ENCODE data around the gene UBE3A.

Gene UBE3A

GRCh38 chr15:25415707-25416106 is 23.1 kb downstream of the UBE3A start:
- no peak for ATAC-seq
- TF ChIP-seq POU6F1 (CRISPR knock-in tag; IDR thresholded peaks at IDR 0.05; ENCODE audit: borderline replicate concordance, low read depth) (no peak), TOX (CRISPR knock-in tag; IDR thresholded peaks at IDR 0.05; ENCODE audit: borderline replicate concordance) (no peak), ZFP3 (CRISPR knock-in tag; IDR thresholded peaks at IDR 0.05) (no peak), GLIS3 (CRISPR knock-in tag; IDR thresholded peaks at IDR 0.05) (no peak), ZNF70 (CRISPR knock-in tag; IDR thresholded peaks at IDR 0.05) (no peak), ARNTL (CRISPR knock-in tag; IDR thresholded peaks at IDR 0.05; ENCODE audit: borderline replicate concordance, low read depth) (no peak), ZC3H10 (CRISPR knock-in tag; IDR thresholded peaks at IDR 0.05) (no peak), RARB (CRISPR knock-in tag; IDR thresholded peaks at IDR 0.05) (no peak), ISL1 (CRISPR knock-in tag; IDR thresholded peaks at IDR 0.05) (no peak), TCF4 (CRISPR knock-in tag; IDR thresholded peaks at IDR 0.05; ENCODE audit: borderline replicate concordance) (no peak), ZNF8 (CRISPR knock-in tag; IDR thresholded peaks at IDR 0.05) (no peak), CREB5 (CRISPR knock-in tag; IDR thresholded peaks at IDR 0.05; ENCODE audit: low read depth) (no peak), CSDC2 (CRISPR knock-in tag; IDR thresholded peaks at IDR 0.05) (no peak), ZFP30 (CRISPR knock-in tag; IDR thresholded peaks at IDR 0.05) (no peak), PATZ1 (CRISPR knock-in tag; IDR thresholded peaks at IDR 0.05; ENCODE audit: borderline replicate concordance) (no peak), ZNF565 (CRISPR knock-in tag; conservative IDR thresholded peaks at IDR 0.05; ENCODE audit: low read depth) (no peak), TSHZ2 (CRISPR knock-in tag; IDR thresholded peaks at IDR 0.05) (no peak), CSRNP3 (CRISPR knock-in tag; IDR thresholded peaks at IDR 0.05) (no peak)

- ATAC-seq: no peak
- TF ChIP-seq ESRRG (CRISPR knock-in tag; IDR thresholded peaks at IDR 0.05) (no peak), RARB (CRISPR knock-in tag; IDR thresholded peaks at IDR 0.05) (no peak), OSR1 (CRISPR knock-in tag; IDR thresholded peaks at IDR 0.05) (no peak), PATZ1 (CRISPR knock-in tag; IDR thresholded peaks at IDR 0.05; ENCODE audit: borderline replicate concordance) (no peak), GLIS3 (CRISPR knock-in tag; IDR thresholded peaks at IDR 0.05) (no peak), ZFP3 (CRISPR knock-in tag; IDR thresholded peaks at IDR 0.05) (no peak), PPARA (CRISPR knock-in tag; IDR thresholded peaks at IDR 0.05; ENCODE audit: borderline replicate concordance) (no peak), ZNF70 (CRISPR knock-in tag; IDR thresholded peaks at IDR 0.05) (no peak), ZFP30 (CRISPR knock-in tag; IDR thresholded peaks at IDR 0.05) (no peak), POU6F1 (CRISPR knock-in tag; IDR thresholded peaks at IDR 0.05; ENCODE audit: borderline replicate concordance, low read depth) (no peak), ZNF565 (CRISPR knock-in tag; conservative IDR thresholded peaks at IDR 0.05; ENCODE audit: low read depth) (no peak), CSDC2 (CRISPR knock-in tag; IDR thresholded peaks at IDR 0.05) (no peak), ZNF8 (CRISPR knock-in tag; IDR thresholded peaks at IDR 0.05) (no peak), ISL1 (CRISPR knock-in tag; IDR thresholded peaks at IDR 0.05) (no peak), TOX (CRISPR knock-in tag; IDR thresholded peaks at IDR 0.05; ENCODE audit: borderline replicate concordance) (no peak), CSRNP3 (CRISPR knock-in tag; IDR thresholded peaks at IDR 0.05) (no peak), ARNTL (CRISPR knock-in tag; IDR thresholded peaks at IDR 0.05; ENCODE audit: borderline replicate concordance, low read depth) (no peak), TCF4 (CRISPR knock-in tag; IDR thresholded peaks at IDR 0.05; ENCODE audit: borderline replicate concordance) (no peak), SNAI2 (CRISPR knock-in tag; IDR thresholded peaks at IDR 0.05) (no peak)
Observed at GRCh38 chr15:25415217-25415616, 23.6 kb downstream of the UBE3A start.
